NCI-H2107 (cell line): ENCODE measurements around the gene B4GALT2.

ENCODE experiments used
- DNase-seq: peaks from one replicate; lab custom pipeline; 2025; lab: John Stamatoyannopoulos, UW

The B4GALT2 gene

DNA sequence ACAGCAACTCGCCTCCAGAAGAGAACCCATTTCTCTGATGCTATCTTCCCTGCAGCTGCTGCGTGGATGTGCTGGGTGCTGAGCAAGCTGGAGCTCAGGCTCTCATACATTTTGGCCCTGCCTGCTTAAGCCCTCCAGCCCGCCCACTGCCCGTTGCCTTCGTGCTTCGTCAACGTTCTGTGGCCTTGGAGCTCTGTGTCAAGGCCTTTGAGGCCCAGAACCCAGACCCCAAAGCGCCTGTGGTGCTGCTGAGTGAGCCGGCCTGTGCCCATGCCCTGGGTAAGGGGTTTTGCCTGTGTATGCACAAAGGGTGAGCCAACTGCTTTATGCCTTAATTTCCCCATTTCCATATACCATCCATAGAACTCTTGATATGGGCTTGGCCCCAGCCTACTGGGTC, 8.1 kb upstream of the B4GALT2 start:
- no peak for DNase-seq

DNA sequence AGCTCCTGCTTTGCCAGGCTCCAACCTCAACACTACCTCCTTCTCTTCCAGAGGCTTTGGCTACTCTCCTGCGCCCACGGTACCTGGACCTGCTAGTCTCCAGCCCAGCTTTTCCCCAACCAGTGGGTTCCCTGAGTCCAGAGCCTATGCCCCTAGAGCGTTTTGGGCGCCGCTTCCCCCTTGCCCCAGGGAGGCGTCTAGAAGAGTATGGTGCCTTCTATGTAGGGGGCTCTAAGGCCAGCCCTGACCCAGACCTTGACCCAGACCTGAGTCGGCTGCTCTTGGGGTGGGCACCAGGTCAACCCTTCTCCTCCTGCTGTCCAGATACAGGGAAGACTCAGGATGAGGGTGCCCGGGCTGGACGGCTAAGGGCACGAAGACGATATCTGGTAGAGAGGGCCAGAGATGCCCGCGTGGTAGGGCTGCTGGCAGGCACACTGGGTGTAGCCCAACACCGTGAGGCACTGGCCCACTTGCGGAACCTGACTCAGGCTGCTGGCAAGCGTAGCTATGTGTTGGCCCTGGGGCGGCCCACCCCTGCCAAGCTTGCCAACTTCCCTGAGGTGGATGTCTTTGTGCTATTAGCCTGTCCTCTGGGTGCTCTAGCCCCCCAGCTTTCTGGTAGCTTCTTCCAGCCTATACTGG, 7.6 kb upstream of the B4GALT2 start:
- DNase-seq = no peak

DNA sequence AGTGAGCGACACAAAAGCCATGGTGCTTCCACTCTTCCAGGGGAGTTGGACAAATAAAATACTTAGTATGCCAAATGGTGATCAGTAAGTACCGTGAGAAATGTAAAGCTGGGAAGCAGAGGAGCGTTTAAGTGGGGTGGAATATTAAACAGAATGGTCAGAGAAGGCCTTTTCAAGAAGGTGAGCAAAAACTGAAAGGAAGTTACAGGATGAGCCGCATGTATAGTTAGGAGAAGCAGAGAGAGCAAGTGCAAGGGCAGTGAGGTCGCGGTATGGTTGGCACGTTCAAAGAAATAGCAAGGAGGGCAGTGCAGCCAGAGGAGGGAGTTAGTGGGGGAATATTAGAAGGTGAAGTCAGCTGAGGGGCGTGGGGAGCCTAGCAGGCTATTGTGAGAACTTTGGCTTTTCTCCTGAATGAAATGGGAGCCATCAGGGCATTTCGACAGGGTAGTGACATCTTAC, 5.0 kb upstream of the B4GALT2 start:
- DNase-seq = no peak

DNA sequence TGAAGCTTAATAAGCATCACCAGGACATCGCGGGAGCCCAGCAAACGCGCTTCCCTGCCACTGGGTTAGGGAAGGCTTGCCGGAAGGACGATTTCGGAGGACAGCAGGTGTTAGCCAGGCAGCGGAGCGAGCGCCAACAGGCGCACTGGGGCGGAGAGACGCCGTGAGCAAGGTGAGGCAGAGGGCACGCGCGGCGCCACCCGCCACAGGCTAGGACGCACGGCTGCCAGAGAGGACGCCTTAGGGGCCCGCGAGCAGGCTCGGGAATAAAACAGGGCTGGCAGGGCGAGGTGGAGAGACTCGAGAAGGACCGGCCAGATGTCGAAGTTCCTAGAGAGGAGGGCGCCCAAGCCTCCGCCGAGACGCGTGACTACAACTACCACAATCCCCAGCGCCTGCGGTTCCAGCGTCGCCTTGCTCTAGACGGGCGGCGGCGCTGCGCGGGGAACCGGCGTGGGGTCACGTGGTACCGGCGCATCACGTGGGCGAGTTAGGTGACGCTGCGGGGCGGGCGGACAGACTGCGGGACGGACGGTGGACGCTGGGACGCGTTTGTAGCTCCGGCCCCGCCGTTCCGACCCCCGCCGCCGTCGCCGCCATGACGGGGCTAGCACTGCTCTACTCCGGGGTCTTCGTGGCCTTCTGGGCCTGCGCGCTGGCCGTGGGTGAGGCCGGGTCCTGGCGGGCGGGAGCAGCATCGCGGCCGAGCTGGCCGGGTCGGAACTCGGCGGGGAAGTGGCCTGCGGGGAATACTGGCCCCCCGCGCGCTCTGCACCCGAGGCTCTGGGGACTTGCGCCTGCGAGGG, 4.4 kb upstream of the B4GALT2 start, which contains the start of gene ATP6V0B:
TSS of gene ATP6V0B (plus strand) at position 518 of the 806 bp plus-strand sequence. CDS start at position 599, 81 bp downstream.
- DNase-seq = peak; percentile 98

DNA sequence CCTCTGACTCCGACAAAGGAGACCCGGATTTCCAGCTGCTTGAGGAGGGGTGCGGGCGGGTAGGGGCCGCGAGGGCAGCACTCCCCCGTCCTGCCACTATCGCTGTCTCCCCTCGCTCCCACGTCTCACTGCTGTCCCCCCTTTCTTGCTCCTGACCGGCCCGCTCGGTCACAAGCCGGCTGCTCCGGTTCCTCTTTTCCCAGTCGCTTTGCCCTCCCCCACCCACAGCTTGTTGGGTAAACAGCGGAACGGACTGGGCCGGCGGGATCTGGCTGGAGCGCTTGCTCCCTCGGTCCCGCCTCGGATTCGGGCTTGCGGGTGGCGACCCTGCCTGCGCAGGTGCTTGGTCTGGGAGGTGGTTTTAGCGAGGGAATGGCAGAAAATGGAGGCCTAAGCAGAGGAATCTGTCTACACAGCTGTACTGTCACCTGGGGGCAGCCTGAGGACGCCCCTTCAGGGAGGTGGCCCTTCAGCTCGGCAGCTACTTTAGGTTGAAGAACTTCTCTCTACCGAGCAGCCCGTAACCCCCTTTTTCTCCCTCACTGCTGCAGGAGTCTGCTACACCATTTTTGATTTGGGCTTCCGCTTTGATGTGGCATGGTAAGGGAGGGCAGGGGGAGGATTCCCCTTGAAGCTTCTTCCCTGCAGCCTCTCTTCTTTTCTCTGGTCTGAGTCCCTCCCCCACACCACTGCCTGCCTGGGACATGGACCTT, 3.6 kb upstream of the B4GALT2 start:
- DNase-seq = peak; percentile 27

DNA sequence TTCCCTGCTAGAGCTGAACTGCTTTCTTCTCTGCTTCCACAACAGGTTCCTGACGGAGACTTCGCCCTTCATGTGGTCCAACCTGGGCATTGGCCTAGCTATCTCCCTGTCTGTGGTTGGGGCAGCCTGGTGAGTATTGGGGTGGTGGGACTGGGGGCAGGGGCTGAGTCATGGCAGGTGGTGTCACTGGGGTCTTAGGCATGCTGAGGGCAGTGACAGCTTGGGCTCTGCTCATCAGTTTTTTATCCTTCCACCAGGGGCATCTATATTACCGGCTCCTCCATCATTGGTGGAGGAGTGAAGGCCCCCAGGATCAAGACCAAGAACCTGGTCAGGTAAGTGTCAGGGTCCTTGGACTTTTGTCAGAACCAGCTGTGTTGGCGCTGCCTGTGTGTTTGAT, 3.0 kb upstream of the B4GALT2 start:
- no peak for DNase-seq

DNA sequence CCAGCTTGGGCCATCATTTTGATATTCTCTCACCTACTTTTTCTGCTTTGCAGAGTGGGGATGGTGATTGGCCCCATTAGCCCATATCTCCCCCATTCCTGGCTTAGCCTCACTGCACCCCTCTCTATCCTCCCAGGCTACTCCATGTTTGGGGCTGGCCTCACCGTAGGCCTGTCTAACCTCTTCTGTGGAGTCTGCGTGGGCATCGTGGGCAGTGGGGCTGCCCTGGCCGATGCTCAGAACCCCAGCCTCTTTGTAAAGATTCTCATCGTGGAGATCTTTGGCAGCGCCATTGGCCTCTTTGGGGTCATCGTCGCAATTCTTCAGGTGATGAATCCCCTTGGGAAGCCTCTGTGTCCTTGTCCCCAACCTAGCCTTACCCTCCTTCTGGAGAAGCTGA, 2.1 kb upstream of the B4GALT2 start:
- no peak for DNase-seq

DNA sequence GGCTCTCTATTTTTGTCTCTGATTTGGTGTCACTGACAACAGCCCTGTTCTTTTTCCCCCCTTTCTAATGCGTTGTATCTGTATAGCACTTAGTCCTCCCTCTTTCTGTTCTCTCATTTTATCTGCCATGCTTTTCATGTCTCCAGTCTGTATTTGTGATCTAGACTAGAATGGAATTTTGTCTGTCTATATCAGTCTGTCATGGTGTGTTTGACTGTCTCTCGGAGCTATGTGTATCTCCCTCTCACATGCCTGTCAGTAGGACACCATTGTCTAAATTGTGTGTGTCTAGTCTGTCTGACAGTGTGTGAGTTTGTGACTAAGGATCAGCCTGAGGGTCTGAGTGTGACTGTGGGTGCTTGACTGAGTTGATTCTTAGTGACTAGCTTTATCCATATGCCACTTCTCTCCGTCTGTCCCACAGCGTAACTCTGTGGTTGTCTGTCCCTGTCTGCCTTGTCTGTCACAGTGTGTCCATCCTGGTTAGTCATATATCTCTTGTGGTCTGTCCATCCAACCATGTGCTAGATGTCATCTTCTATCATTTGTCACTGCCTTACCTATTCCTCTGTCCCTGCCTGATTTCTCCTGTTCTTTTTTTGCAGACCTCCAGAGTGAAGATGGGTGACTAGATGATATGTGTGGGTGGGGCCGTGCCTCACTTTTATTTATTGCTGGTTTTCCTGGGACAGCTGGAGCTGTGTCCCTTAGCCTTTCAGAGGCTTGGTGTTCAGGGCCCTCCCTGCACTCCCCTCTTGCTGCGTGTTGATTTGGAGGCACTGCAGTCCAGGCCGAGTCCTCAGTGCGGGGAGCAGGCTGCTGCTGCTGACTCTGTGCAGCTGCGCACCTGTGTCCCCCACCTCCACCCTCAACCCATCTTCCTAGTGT, 1.4 kb upstream of the B4GALT2 start:
- DNase-seq = no peak

DNA sequence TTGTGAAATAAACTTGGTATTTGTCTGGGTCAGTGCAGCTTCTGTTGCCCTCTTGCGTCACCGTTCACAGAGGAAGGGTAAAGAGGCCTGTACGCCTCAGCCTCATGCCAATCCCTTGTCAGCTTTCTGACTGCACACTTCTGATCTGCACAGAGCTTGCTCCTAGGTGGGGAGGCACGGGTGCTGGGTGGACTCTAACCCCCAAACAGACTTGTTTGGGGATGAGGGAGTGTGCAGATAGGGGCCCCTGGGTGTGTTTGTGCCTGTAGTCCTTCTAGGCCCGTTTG, 803 bp upstream of the B4GALT2 start:
- DNase-seq = no peak

DNA sequence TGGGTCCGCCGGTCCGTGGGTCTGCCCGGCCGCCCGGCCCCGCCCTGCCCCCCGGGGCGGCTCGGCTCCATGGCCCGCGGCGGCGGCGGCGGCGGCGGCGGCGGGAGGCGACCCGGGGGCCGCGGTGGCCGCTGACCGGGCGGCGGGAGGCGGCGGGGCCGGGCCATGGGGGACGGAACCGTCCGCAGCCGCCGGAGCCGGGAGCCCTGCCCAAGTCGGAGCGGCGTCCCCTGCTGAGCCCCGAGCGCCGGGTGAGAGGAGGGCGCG, 184 bp downstream of the B4GALT2 start:
- no peak for DNase-seq

DNA sequence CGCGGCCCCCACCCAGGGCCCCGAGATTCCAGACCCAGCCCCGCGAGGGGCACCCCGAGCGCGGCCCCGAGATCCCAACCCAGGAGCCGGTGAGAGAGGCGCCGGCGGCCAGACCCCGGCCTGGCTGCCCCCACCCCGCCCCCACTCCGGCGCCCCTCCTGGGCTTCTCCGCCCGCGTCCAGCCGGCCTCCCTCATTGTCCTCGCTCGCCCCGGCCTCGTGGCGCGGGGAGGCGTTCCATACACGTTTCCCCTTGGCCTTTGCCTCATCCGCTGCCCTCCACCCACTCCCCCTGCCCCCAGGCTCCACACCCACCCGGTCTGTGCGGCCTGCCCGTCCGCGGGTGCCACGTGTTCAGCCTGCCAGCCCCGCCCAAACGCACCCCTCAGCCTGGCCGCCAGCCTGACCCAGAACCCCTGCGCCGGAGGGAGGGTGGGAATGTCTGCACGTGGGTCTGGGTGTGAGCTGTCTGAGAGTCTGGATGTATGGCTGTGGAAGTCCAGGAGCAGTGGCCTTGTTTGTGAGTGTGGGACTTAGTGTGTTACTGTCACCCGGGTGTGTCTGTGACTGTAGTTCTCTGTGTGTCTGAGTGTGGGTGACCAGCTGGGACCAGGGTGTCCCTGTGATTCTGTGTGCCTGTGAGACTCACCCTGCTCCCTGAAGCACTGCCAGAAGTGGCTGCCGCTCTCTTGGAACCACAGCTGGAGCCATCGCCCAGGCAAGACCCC, 681 bp downstream of the B4GALT2 start:
- no peak for DNase-seq

DNA sequence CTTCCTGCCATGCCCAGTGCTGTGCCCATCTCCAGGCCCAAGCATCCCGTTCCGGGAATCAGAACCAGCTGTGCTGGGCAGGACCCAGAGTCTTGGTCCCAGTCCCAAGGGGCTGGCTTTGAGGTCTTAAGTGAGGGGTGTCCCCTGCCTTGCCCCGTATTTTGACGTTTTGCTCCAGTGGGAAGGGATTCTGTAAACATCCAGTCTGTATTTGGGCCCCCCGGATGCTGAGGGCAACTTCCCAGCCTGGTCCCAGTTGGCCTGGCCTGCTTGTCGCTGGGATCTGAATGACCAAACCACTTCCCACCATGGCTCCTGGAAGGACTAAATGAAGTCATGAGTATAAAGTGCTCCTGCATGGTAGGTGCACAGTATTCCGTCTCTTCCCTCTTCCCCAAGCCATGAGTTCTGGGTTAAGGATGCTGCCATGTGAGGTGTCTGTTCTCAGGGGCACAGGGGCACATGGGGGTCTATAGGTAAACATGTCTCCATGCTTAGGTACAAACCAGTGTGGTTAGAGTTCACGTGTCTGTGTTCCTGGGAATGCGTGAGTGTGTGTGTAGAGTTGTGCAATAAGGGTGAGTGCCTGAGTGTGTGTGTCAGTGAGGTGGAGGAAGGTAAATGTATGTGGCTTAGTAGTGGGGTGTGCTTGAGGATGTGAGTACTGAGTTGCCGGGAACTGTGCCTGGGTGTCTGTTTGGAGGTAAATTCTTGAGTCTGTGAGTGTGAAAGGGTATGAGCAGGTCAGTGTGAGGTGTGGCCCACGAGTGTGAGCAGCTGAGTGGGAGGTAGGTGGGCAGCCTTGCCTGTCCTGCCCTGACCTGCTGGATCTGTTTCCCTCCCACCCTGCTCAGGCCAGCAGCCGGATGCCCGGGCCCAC, 1.5 kb downstream of the B4GALT2 start:
- DNase-seq = no peak

DNA sequence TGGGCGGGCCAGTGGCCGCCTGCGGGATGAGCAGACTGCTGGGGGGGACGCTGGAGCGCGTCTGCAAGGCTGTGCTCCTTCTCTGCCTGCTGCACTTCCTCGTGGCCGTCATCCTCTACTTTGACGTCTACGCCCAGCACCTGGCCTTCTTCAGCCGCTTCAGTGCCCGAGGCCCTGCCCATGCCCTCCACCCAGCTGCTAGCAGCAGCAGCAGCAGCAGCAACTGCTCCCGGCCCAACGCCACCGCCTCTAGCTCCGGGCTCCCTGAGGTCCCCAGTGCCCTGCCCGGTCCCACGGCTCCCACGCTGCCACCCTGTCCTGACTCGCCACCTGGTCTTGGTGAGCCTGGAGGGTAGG, 2.1 kb downstream of the B4GALT2 start:
- no peak for DNase-seq

DNA sequence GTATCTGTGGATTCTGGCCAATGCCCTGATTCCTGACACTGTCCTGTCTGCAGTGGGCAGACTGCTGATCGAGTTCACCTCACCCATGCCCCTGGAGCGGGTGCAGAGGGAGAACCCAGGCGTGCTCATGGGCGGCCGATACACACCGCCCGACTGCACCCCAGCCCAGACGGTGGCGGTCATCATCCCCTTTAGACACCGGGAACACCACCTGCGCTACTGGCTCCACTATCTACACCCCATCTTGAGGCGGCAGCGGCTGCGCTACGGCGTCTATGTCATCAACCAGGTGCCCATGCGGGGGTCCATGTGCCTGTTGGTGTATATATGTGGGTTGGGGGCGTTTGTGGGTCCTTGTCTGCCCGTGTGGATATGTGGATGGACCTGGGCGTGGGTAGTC, 2.6 kb downstream of the B4GALT2 start:
- no peak for DNase-seq

DNA sequence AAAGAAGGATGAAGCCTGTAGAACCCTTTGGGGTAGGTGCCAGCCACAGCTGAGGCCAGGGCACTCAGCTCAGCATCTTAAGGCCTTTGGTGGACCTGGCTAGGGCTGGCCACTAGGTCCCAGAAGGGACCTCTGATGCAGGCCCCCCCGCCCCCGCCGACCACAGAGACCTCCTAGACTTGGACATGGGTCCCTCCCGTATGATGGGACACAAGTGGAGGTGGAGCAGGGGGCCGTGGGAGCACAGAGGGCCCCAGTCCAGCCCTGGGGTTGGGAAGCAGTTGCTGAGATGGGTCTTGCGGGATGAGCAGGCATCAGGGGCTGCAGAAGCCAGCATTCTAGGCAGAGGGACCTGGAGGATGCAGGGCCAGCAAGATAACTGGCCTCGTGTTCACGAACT, 3.2 kb downstream of the B4GALT2 start:
- no peak for DNase-seq

DNA sequence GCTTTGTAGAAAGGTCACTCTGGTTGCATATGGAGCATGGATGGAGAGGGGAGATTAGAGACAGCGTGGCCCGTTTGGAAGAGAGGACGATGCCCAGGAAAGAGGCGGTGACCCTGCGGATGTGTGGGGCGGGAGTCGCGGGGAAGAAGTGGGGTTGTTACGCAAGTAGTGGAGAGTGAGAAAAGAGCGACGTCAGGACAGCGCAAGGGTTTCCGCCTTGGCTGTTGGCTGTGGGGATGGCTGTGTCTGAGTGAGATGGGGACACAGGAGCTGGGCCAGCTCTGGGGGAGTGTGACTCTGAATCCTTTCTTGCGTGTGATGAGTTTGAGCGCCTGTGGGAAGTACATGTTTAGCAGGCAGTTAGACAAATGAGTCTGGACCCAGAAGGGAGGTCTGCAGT, 3.8 kb downstream of the B4GALT2 start:
- no peak for DNase-seq

DNA sequence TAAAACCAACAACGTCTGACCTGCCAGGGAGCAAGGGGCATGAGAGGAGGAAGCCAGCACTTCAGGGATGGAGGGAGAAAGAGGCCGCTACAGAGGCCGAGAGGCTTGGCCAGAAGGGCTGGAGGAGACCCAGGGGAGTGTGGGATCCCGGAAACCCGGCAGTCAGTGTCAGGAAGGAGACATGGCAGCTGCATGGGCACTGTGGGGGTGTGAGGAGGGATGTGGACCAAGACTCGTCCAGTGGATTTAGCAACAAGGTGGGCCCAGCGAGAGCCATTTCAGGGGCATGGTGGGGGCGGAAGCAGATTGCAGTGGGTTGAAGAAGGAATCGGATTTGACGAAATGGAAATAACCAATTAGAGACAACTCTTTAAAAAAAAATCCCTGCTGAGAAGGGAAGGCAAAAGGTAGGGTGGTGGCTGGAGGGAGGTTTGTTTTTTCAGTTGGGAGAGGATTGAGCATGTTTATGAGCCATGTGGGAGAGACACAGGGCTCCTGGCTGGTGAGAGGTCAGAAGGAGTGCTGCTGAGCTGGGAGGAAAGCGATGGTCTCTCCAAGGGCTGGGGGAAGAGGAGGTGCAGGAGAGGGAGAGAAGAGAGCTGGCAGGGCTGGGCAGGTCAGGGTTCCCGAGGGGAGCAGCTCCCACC, 4.4 kb downstream of the B4GALT2 start:
- DNase-seq = no peak

DNA sequence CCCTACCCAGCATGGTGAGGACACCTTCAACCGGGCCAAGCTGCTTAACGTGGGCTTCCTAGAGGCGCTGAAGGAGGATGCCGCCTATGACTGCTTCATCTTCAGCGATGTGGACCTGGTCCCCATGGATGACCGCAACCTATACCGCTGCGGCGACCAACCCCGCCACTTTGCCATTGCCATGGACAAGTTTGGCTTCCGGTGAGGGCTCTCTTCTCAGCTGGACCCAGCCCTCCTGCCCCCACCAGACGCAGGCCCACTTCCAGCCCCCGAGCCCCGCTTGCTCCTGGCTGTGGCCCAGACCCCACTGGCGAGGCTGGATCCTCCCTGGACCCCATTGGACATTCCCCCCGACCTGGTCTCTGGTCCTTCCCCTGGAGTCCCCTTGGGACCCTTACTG, 5.8 kb downstream of the B4GALT2 start:
- DNase-seq = no peak

DNA sequence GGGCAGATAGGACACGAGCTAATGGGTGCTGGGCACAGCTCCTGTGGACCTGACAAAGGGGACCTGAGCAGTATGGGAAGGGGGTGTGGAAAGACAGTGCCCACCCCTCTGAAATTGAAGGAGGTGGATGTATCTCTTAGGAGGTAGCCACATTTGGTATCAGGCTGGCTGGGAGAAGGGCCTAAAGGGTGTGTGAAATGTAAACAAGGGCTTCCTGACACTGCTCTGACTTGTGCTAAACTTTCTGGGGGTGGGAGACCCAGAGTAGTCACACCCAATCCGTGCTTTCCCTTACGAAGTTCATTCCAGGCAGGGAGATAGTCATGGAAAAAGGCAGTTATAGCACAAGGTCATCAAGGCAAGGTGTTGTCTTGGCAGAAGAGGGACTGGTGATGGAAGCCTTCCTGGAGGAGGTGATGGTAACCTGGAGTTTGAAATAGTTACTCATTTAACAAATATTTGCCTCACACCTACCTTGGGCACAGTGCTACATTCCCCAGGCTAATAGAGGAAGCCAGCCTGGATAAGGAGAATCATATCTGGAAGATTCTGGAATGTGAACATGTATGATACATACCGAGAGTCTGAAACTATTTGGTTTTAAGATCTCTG, 7.1 kb downstream of the B4GALT2 start:
- DNase-seq = no peak

DNA sequence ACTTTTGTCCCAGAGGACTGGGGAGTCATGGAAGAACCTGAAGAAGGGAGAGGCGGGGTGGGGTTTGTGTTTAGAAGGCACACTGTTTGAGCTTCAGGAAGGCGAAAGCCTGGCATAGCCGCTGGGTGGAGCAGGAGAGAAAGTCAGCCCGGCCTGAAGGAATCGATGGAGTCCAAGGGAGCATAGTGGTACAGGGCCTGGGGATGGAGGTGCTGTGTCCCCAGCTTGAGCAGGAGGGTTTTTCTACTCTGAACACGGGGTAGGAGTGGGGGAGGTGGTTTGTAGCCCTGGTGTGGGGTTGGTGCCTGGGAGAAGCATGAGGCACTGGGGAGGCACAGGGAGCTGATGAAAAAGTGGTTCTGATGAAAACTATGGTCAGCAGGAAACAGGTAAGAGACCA, 7.7 kb downstream of the B4GALT2 start:
- no peak for DNase-seq
